ENCODE measurements around the gene LBP. TPM values are rescaled to one million over a fixed set of nuclear protein-coding genes. Genes with fewer than 3 reads are reported as not detected.
A peak's percentile ranks its signal among the peaks of the same experiment; 100 is the strongest.

Gene LBP
- total and polyA plus RNA-seq, 2 donors (not counting 1 experiment from before 2014, with no cell fraction given) = not detected

DNA sequence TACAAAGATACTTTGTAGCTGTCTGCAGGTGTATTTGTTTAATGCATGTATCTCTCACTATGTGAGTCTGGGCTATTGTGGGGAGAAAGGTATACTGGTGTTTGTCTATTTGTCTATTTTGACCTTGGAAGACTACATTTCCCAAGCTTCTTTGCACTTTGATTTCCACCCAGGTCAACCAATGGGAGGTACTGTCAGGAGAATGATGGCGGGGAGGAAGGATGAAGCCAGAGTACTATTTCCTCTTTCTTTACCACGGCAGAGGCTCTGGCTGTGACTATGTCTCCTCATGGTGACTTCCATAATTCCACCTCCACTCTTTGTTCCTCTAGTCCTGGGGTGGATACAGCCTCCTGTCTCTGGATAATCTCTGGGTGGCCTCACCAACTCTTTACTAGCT lies 23.1 kb downstream of the LBP start:
- H2AFZ ChIP-seq (ENCODE audit: insufficient read depth, low read depth, low read length, poor library complexity, severe bottlenecking) = peak overlapping the region; percentile 64
- H3K9me3 ChIP-seq (ENCODE audit: control extremely low read depth in 1 of 3, control insufficient read depth in 2 of 3, insufficient read depth in 1 of 3, low read length in 2 of 3) = no peaks in the 10 kb centered on the region
- peaks cover 5% of the 10 kb centered on the region for H3K4me1 Mint-ChIP-seq
- ChIA-PET CTCF (no interaction called here), POLR2A (no interaction called here)
- peaks cover 4% of the 10 kb centered on the region in 2 donors for H3K4me1 ChIP-seq (ENCODE audit: control insufficient read depth in 2 of 2, insufficient read depth in 2 of 2, low read length in 2 of 2)
- no peak overlapping the region for H3K27ac Mint-ChIP-seq
- no peak for DNase-seq
- H3K4me3 Mint-ChIP-seq = no peak overlapping the region
- intact Hi-C loops (cut with micrococcal nuclease) = no loop called here
- no peaks in the 10 kb centered on the region for H3K36me3 ChIP-seq (replicated peaks in 1 of 2; ENCODE audit: control extremely low read depth in 1 of 2, control insufficient read depth in 1 of 2, extremely low read depth in 1 of 2, insufficient read depth in 2 of 2, low read length in 1 of 2)
- no peak overlapping the region for H3K27ac ChIP-seq (ENCODE audit: low read length in 2 of 2)
- H3K79me2 ChIP-seq (ENCODE audit: control insufficient read depth, insufficient read depth, low read length) = no peaks in the 10 kb centered on the region
- peak overlapping the region; percentile 22 for H3K4me2 ChIP-seq (replicated peaks; ENCODE audit: low read depth, low read length, poor library complexity, severe bottlenecking)
- no peak overlapping the region for H3K9ac ChIP-seq (ENCODE audit: low read length)
- no peak for ATAC-seq (ENCODE audit: low read depth)
- peaks cover 22% of the 10 kb centered on the region for H3K27me3 Mint-ChIP-seq
- no peaks in the 10 kb centered on the region for H3K9me3 Mint-ChIP-seq (ENCODE audit: insufficient read depth)
- no peak overlapping the region for H3K4me3 ChIP-seq (ENCODE audit: control extremely low read depth in 1 of 5, extremely low read depth in 1 of 5, insufficient read depth in 1 of 5, low read depth in 2 of 5, low read length in 4 of 5)
- 0% methylated on average over 1 of the region's 2 CpGs for WGBS (ENCODE audit: insufficient coverage)
- H4K20me1 ChIP-seq (ENCODE audit: control insufficient read depth, insufficient read depth, low read length, poor library complexity, severe bottlenecking) = no peaks in the 10 kb centered on the region
- TF ChIP-seq, protein P1, sequence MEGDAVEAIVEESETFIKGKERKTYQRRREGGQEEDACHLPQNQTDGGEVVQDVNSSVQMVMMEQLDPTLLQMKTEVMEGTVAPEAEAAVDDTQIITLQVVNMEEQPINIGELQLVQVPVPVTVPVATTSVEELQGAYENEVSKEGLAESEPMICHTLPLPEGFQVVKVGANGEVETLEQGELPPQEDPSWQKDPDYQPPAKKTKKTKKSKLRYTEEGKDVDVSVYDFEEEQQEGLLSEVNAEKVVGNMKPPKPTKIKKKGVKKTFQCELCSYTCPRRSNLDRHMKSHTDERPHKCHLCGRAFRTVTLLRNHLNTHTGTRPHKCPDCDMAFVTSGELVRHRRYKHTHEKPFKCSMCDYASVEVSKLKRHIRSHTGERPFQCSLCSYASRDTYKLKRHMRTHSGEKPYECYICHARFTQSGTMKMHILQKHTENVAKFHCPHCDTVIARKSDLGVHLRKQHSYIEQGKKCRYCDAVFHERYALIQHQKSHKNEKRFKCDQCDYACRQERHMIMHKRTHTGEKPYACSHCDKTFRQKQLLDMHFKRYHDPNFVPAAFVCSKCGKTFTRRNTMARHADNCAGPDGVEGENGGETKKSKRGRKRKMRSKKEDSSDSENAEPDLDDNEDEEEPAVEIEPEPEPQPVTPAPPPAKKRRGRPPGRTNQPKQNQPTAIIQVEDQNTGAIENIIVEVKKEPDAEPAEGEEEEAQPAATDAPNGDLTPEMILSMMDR (IDR thresholded peaks at IDR 0.05) = no peak
- TF ChIP-seq EZH2 (IDR thresholded peaks at IDR 0.05; ENCODE audit: borderline replicate concordance, insufficient read depth, low read depth, low read length, poor library complexity, severe bottlenecking) = no peak
- peaks cover 0 to 3% (median 0%) of the 10 kb centered on the region in 4 experiments for H3K27me3 ChIP-seq (replicated peaks in 1 of 4; ENCODE audit: control extremely low read depth in 1 of 4, control insufficient read depth in 3 of 4, insufficient read depth in 4 of 4, low read length in 3 of 4)

DNA sequence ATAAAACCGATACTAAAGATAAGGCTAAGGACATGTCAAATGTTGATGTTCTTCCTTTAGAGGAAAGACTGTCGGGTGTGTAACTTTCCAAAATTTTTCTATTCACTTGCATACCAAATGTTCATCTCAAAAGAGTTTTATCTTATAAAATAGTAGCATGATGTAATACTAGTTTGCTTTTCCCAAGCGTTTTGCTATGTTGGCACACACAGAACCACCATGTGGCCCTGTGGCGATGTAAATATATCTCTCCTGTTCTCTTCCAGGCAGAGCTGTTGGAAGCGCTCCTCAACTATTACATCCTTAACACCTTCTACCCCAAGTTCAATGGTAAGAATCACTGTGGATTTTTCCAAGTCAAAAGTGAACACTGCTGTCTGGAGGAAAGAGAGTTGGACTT lies 26.5 kb downstream of the LBP start:
- Histone ChIP-seq H3K27me3 (replicated peaks in 1 of 4; ENCODE audit: control extremely low read depth in 1 of 4, control insufficient read depth in 3 of 4, insufficient read depth in 4 of 4, low read length in 3 of 4) (peaks cover 0 to 3% (median 0%) of the 10 kb centered on the region in 4 experiments), H3K9ac (ENCODE audit: low read length) (no peak overlapping the region), H4K20me1 (ENCODE audit: control insufficient read depth, insufficient read depth, low read length, poor library complexity, severe bottlenecking) (no peaks in the 10 kb centered on the region), H3K36me3 (replicated peaks in 1 of 2; ENCODE audit: control extremely low read depth in 1 of 2, control insufficient read depth in 1 of 2, extremely low read depth in 1 of 2, insufficient read depth in 2 of 2, low read length in 1 of 2) (no peaks in the 10 kb centered on the region), H3K79me2 (ENCODE audit: control insufficient read depth, insufficient read depth, low read length) (no peaks in the 10 kb centered on the region), H3K4me2 (replicated peaks; ENCODE audit: low read depth, low read length, poor library complexity, severe bottlenecking) (no peak overlapping the region), H2AFZ (ENCODE audit: insufficient read depth, low read depth, low read length, poor library complexity, severe bottlenecking) (no peak overlapping the region), H3K4me3 (ENCODE audit: control extremely low read depth in 1 of 5, extremely low read depth in 1 of 5, insufficient read depth in 1 of 5, low read depth in 2 of 5, low read length in 4 of 5) (no peak overlapping the region), H3K27ac (ENCODE audit: low read length in 2 of 2) (no peak overlapping the region), H3K9me3 (ENCODE audit: control extremely low read depth in 1 of 3, control insufficient read depth in 2 of 3, insufficient read depth in 1 of 3, low read length in 2 of 3) (no peaks in the 10 kb centered on the region), H3K4me1 (ENCODE audit: control insufficient read depth in 2 of 2, insufficient read depth in 2 of 2, low read length in 2 of 2) (peaks cover 4% of the 10 kb centered on the region in 2 donors)
- ATAC-seq (ENCODE audit: low read depth) = no peak
- intact Hi-C loops (cut with micrococcal nuclease) = no loop called here
- Mint-ChIP-seq H3K27ac (no peak overlapping the region), H3K9me3 (ENCODE audit: insufficient read depth) (no peaks in the 10 kb centered on the region), H3K27me3 (peaks cover 27% of the 10 kb centered on the region), H3K4me3 (no peak overlapping the region), H3K4me1 (peaks cover 5% of the 10 kb centered on the region)
- no CpG with 5 or more reads among the region's 5 CpGs for WGBS (ENCODE audit: insufficient coverage)
- POLR2A ChIA-PET = no interaction called here
- no peak for DNase-seq
- CTCF ChIA-PET = no interaction called here
- no peak for TF ChIP-seq EZH2 (IDR thresholded peaks at IDR 0.05; ENCODE audit: borderline replicate concordance, insufficient read depth, low read depth, low read length, poor library complexity, severe bottlenecking)
- TF ChIP-seq, protein P1 (IDR thresholded peaks at IDR 0.05) = no peak

Data from B cell (primary cell).